ENCODE results near the gene ARHGAP18. TPM values are rescaled to one million over a fixed set of nuclear protein-coding genes. Genes with fewer than 3 reads are reported as not detected.

The ARHGAP18 gene
- total and polyA plus RNA-seq, 2 experiments from 2014 or later = 4.3 to 5.0 TPM

GRCh38 chr6:129624488-129624887 is 85.5 kb downstream of the ARHGAP18 start:
- Mint-ChIP-seq H3K4me1 (no peaks in the 10 kb centered on the region), H3K9me3 (peaks cover 4% of the 10 kb centered on the region; the same call in 2 of the 3 replicates), H3K27ac (no peak overlapping the region), H3K27me3 (ENCODE audit: insufficient read depth, low read depth, poor library complexity) (no peaks in the 10 kb centered on the region), H3K36me3 (ENCODE audit: low read depth) (0 out of 3 replicates have a peak, but pooled peaks cover 3% of the 10 kb centered on the region), H3K4me3 (no peak overlapping the region)
- Histone ChIP-seq H3K4me3 (no peak overlapping the region), H4K20me1 (replicated peaks; ENCODE audit: insufficient read depth) (no peaks in the 10 kb centered on the region), H3K27ac (ENCODE audit: low read depth) (no peak overlapping the region), H3K9me2 (ENCODE audit: insufficient read depth) (0 out of 2 replicates have a peak, but pooled peaks cover 5% of the 10 kb centered on the region), H3K4me1 (ENCODE audit: insufficient read depth) (no peaks in the 10 kb centered on the region), H3K36me3 (ENCODE audit: insufficient read depth) (no peaks in the 10 kb centered on the region), H2AFZ (no peak overlapping the region), H3K27me3 (ENCODE audit: insufficient read depth) (no peaks in the 10 kb centered on the region), H3K79me2 (replicated peaks; ENCODE audit: insufficient read depth) (no peaks in the 10 kb centered on the region), H3F3A (replicated peaks; ENCODE audit: low read depth) (no peaks in the 10 kb centered on the region), H3K4me2 (no peak overlapping the region)
- TF ChIP-seq ZNF331 (CRISPR knock-in tag; IDR thresholded peaks at IDR 0.05; ENCODE audit: low read depth) = no peak
- no peak for TF ChIP-seq NANOG (IDR thresholded peaks at IDR 0.05; ENCODE audit: borderline replicate concordance)
- TF ChIP-seq ZNF462 (CRISPR knock-in tag; IDR thresholded peaks at IDR 0.05) = no peak
- TF ChIP-seq CREB1 (CRISPR knock-in tag; IDR thresholded peaks at IDR 0.05; ENCODE audit: low read depth) = no peak
- no peak for TF ChIP-seq CTCF (conservative IDR thresholded peaks at IDR 0.05; ENCODE audit: low read depth in 2 of 2)
- TF ChIP-seq EZH2 (IDR thresholded peaks at IDR 0.05; ENCODE audit: low read depth, unreplicated experiment) = no peak
- TF ChIP-seq JUNB (IDR thresholded peaks at IDR 0.05; ENCODE audit: unreplicated experiment) = no peak
- no peak for ATAC-seq
- no peak for DNase-seq (ENCODE audit: low spot score)
